PC-9 (cell line): Measurements from ENCODE around the gene ABCA12. TPM values are rescaled to one million over a fixed set of nuclear protein-coding genes. Genes with fewer than 3 reads are reported as not detected.

Experiments used
- BruUV-seq: library from RNA; stranded (reverse); fragments of 400-500 nt; replicated peaks from 2 replicates; lab custom pipeline; 2021; lab: Mats Ljungman, UMichigan
- CTCF ChIA-PET: fragments of 300-600 bp; sonication (Branson Sonifier 250); formaldehyde crosslinking; loops from one replicate; lab custom pipeline; 2022; ENCODE audit warnings: antibody characterized with exemption; lab: Charles Lee
- POLR2A ChIA-PET: fragments of 300-600 bp; sonication (Branson Sonifier 250); formaldehyde crosslinking; loops from one replicate; lab custom pipeline; 2022; ENCODE audit warnings: antibody characterized with exemption; ENCODE audit not compliant: unreplicated experiment; lab: Charles Lee
- DNase-seq, 2 experiments: peaks; one replicate each; pipeline versions ENCODE4 v3.0.0 to v3.0.0-alpha.2; 2015 to 2022; ENCODE audit warnings: mixed read lengths in 1 of 2
- H2AFZ ChIP-seq: fragments of 200-600 bp; sonication (generic); 2 replicates; pipeline ENCODE4 v1.8.1; 2017; ENCODE audit warnings: antibody characterized with exemption
- H3F3A ChIP-seq: fragments of 200-600 bp; sonication (generic); 2 replicates; pipeline ENCODE4 v1.8.1; 2017; ENCODE audit warnings: antibody characterized with exemption, mild to moderate bottlenecking, low read depth; ENCODE audit not compliant: insufficient read depth
- H3K27ac ChIP-seq: fragments of 200-600 bp; sonication (generic); 2 replicates; pipeline ENCODE4 v1.6.1; 2016; ENCODE audit warnings: mixed run types
- H3K27me3 ChIP-seq: fragments of 200-600 bp; sonication (generic); 2 replicates; pipeline ENCODE4 v1.6.1; 2016; ENCODE audit warnings: low read depth, mixed run types; ENCODE audit not compliant: insufficient read depth
- H3K36me3 ChIP-seq: fragments of 200-600 bp; sonication (generic); 2 replicates; pipeline ENCODE4 v1.6.1; 2016; ENCODE audit warnings: low read depth, mixed run types
- H3K4me1 ChIP-seq: fragments of 200-600 bp; sonication (generic); replicated peaks from 2 replicates; pipeline ENCODE4 v1.6.1; 2016; ENCODE audit warnings: mixed run types; ENCODE audit not compliant: insufficient read depth
- H3K4me2 ChIP-seq: fragments of 200-600 bp; sonication (generic); 2 replicates; pipeline ENCODE4 v1.6.1; 2017; ENCODE audit warnings: mixed run types
- H3K4me3 ChIP-seq: fragments of 200-600 bp; sonication (generic); 2 replicates; pipeline ENCODE4 v1.6.1; 2016; ENCODE audit warnings: mixed run types
- H3K79me2 ChIP-seq: fragments of 200-600 bp; sonication (generic); 2 replicates; pipeline ENCODE4 v1.6.1; 2017; ENCODE audit warnings: low read depth, mixed run types
- H3K9me2 ChIP-seq: fragments of 200-600 bp; sonication (generic); 2 replicates; pipeline ENCODE4 v1.8.1; 2017; ENCODE audit warnings: mild to moderate bottlenecking; ENCODE audit not compliant: insufficient read depth
- H3K9me3 ChIP-seq: fragments of 200-600 bp; sonication (generic); 2 replicates; pipeline ENCODE4 v1.8.1; 2016; ENCODE audit warnings: low read depth; ENCODE audit not compliant: insufficient read depth
- H4K20me1 ChIP-seq: fragments of 200-600 bp; sonication (generic); 2 replicates; pipeline ENCODE4 v1.8.1; 2017; ENCODE audit not compliant: insufficient read depth
- CTCF ChIP-seq: fragments of 200-600 bp; sonication (generic); conservative IDR thresholded peaks from 2 replicates; pipeline ENCODE4 v1.6.1; 2017; ENCODE audit warnings: mixed run types, antibody characterized with exemption, mild to moderate bottlenecking, moderate library complexity
- EZH2 ChIP-seq: fragments of 200-600 bp; sonication (generic); IDR thresholded peaks from 2 replicates; pipeline ENCODE4 v1.8.0; 2017; ENCODE audit warnings: antibody characterized with exemption, low read depth
- intact Hi-C: fragments of 100-400 bp; cut with micrococcal nuclease; formaldehyde crosslinking; loops from one replicate; pipeline ENCODE4 v1.10.0; 2022; ENCODE audit not compliant: unreplicated experiment
- total RNA-seq: library from RNA; stranded (reverse); gene quantifications from 2 replicates; pipeline ENCODE4 v1.2.3, GENCODE V29; 2021

ABCA12 gene
- total RNA-seq, 1 experiment from 2014 or later: 2.0 TPM

GRCh38 chr2:214960677-214961076, 177.7 kb downstream of the ABCA12 start:
- no peaks in the 10 kb centered on the region for H3K79me2 ChIP-seq
- H2AFZ ChIP-seq: no peak overlapping the region
- peak; percentile 73 for TF ChIP-seq CTCF
- no peak for TF ChIP-seq EZH2
- POLR2A ChIA-PET: interaction anchor here (0.6 to 0.7 kb wide), 2 partner anchors 10 to 973 kb away, joined by 3 to 5 read pairs; no protein-coding TSS in a partner anchor
- no TSS peak for BruUV-seq
- intact Hi-C loops: loop anchor here (5.0 kb wide), 2 partner anchors 307 to 972 kb away; no protein-coding TSS in a partner anchor
- no peaks in the 10 kb centered on the region for H4K20me1 ChIP-seq
- H3K27me3 ChIP-seq: no peaks in the 10 kb centered on the region
- no peaks in the 10 kb centered on the region for H3K9me2 ChIP-seq
- DNase-seq: no peak
- H3F3A ChIP-seq: no peaks in the 10 kb centered on the region
- H3K4me3 ChIP-seq: no peak overlapping the region
- H3K4me1 ChIP-seq: no peaks in the 10 kb centered on the region
- no peak overlapping the region for H3K4me2 ChIP-seq
- CTCF ChIA-PET: interaction anchor here (0.6 kb wide), 1 partner anchor 310 kb away, joined by 3 read pairs; no protein-coding TSS in a partner anchor
- no peaks in the 10 kb centered on the region for H3K9me3 ChIP-seq
- H3K36me3 ChIP-seq: no peaks in the 10 kb centered on the region
- H3K27ac ChIP-seq: no peak overlapping the region

- no peaks in the 10 kb centered on the region for H3K9me3 ChIP-seq
- no peaks in the 10 kb centered on the region for H3F3A ChIP-seq
- H3K27ac ChIP-seq: no peak overlapping the region
- POLR2A ChIA-PET: no interaction called here
- BruUV-seq: no TSS peak
- no peaks in the 10 kb centered on the region for H3K27me3 ChIP-seq
- H3K79me2 ChIP-seq: no peaks in the 10 kb centered on the region
- TF ChIP-seq EZH2: no peak
- TF ChIP-seq CTCF: no peak
- no peaks in the 10 kb centered on the region for H3K4me1 ChIP-seq
- H3K9me2 ChIP-seq: no peaks in the 10 kb centered on the region
- H2AFZ ChIP-seq: no peak overlapping the region
- no peak overlapping the region for H3K4me3 ChIP-seq
- intact Hi-C loops: no loop called here
- no peaks in the 10 kb centered on the region for H3K36me3 ChIP-seq
- DNase-seq: no peak
- CTCF ChIA-PET: no interaction called here
- no peak overlapping the region for H3K4me2 ChIP-seq
- no peaks in the 10 kb centered on the region for H4K20me1 ChIP-seq
Measured at GRCh38 chr2:214946949-214947348, 191.5 kb downstream of the ABCA12 start.

DNA sequence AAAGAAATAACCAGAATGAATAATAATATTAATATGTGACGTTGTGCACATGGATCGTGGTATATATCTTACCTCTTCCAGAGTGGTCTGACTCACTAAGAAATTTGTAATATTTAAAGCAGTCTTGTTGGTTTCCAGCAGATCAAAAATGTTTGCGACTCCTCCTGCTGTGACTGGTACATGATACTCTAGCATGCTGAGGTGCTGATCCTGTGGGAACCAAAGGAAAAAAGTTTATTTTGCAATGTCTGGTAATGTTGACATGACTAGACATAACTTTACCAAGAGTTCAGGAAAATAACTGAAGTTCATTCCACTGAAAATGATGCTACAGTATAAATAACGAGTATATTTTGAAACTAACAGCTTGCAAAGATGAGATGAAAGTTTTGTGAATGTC, 204.4 kb downstream of the ABCA12 start:
- TF ChIP-seq CTCF (no peak), EZH2 (no peak)
- Histone ChIP-seq H3K4me3 (no peak overlapping the region), H3K9me3 (no peaks in the 10 kb centered on the region), H3K4me2 (no peak overlapping the region), H3F3A (no peaks in the 10 kb centered on the region), H3K9me2 (peaks cover 3% of the 10 kb centered on the region; the same call in 1 of the 2 replicates), H3K79me2 (no peaks in the 10 kb centered on the region), H4K20me1 (no peaks in the 10 kb centered on the region), H3K27me3 (no peaks in the 10 kb centered on the region), H3K4me1 (no peaks in the 10 kb centered on the region), H2AFZ (no peak overlapping the region), H3K27ac (no peak overlapping the region), H3K36me3 (no peaks in the 10 kb centered on the region)
- intact Hi-C loops: no loop called here
- no TSS peak for BruUV-seq
- CTCF ChIA-PET: no interaction called here
- POLR2A ChIA-PET: no interaction called here
- no peak for DNase-seq
